ENCODE measurements around the gene RAB25. TPM values are rescaled to one million over a fixed set of nuclear protein-coding genes. Genes with fewer than 3 reads are reported as not detected.
A peak's percentile ranks its signal among the peaks of the same experiment; 100 is the strongest.

The RAB25 gene
- total RNA-seq, 1 donor from 2014 or later = 3.1 TPM

DNA sequence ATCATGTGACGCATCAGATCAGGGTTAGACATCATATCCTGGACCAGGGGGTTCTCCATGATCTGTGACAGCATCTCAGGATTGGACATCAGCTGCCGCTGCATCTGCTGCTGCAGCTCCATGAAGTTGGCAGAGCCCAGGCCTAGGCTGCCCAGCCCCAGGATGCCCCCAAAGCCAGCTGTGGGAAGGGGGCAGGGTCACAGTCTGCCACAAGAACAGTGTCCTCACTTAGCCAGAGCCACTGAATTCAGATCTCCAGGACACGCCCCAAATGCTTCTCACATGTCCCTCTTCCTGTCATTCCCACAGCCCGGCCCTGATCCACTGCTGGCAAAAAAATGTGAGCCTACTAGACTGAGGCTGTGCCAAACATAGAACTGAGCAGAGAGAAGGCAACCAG lies 10.6 kb upstream of the RAB25 start:
- H2AFZ ChIP-seq (ENCODE audit: low read depth, low read length) = no peak overlapping the region
- H3K9me3 ChIP-seq (ENCODE audit: insufficient read depth, low read depth, low read length) = no peaks in the 10 kb centered on the region
- Mint-ChIP-seq H3K4me1 (ENCODE audit: low read depth, unreplicated experiment) (peaks cover 10% of the 10 kb centered on the region), H3K27me3 (ENCODE audit: low read depth, unreplicated experiment) (no peaks in the 10 kb centered on the region), H3K27ac (ENCODE audit: unreplicated experiment) (peak overlapping the region; percentile 47), H3K4me3 (ENCODE audit: unreplicated experiment) (no peak overlapping the region), H3K9me3 (ENCODE audit: unreplicated experiment) (no peaks in the 10 kb centered on the region), H3K36me3 (ENCODE audit: low read depth, unreplicated experiment) (peaks cover 30% of the 10 kb centered on the region)
- no peak overlapping the region for H3K4me3 ChIP-seq (ENCODE audit: insufficient read depth, low read depth, low read length)
- H4K20me1 ChIP-seq (ENCODE audit: insufficient read depth, low read length) = peaks cover 27% of the 10 kb centered on the region
- no peak for DNase-seq (ENCODE audit: low read depth)
- peaks cover 2% of the 10 kb centered on the region for H3K4me1 ChIP-seq (ENCODE audit: insufficient read depth, low read length)
- no peak overlapping the region for H3K4me2 ChIP-seq (ENCODE audit: low read length)
- no peak for TF ChIP-seq EZH2 (IDR thresholded peaks at IDR 0.05; ENCODE audit: insufficient read depth, low read length)
- TF ChIP-seq, protein P1, sequence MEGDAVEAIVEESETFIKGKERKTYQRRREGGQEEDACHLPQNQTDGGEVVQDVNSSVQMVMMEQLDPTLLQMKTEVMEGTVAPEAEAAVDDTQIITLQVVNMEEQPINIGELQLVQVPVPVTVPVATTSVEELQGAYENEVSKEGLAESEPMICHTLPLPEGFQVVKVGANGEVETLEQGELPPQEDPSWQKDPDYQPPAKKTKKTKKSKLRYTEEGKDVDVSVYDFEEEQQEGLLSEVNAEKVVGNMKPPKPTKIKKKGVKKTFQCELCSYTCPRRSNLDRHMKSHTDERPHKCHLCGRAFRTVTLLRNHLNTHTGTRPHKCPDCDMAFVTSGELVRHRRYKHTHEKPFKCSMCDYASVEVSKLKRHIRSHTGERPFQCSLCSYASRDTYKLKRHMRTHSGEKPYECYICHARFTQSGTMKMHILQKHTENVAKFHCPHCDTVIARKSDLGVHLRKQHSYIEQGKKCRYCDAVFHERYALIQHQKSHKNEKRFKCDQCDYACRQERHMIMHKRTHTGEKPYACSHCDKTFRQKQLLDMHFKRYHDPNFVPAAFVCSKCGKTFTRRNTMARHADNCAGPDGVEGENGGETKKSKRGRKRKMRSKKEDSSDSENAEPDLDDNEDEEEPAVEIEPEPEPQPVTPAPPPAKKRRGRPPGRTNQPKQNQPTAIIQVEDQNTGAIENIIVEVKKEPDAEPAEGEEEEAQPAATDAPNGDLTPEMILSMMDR (IDR thresholded peaks at IDR 0.05; ENCODE audit: insufficient read depth, low read depth, low read length) = no peak
- no peak overlapping the region for H3K9ac ChIP-seq (ENCODE audit: low read length)
- H3K36me3 ChIP-seq (ENCODE audit: insufficient read depth, low read length) = peaks cover 16% of the 10 kb centered on the region
- peaks cover 27% of the 10 kb centered on the region for H3K79me2 ChIP-seq (ENCODE audit: insufficient read depth, low read length)
- no peaks in the 10 kb centered on the region for H3K27me3 ChIP-seq (ENCODE audit: insufficient read depth, low read length)
- no peak for FAIRE-seq
- H3K27ac ChIP-seq (ENCODE audit: low read depth, low read length) = no peak overlapping the region

DNA sequence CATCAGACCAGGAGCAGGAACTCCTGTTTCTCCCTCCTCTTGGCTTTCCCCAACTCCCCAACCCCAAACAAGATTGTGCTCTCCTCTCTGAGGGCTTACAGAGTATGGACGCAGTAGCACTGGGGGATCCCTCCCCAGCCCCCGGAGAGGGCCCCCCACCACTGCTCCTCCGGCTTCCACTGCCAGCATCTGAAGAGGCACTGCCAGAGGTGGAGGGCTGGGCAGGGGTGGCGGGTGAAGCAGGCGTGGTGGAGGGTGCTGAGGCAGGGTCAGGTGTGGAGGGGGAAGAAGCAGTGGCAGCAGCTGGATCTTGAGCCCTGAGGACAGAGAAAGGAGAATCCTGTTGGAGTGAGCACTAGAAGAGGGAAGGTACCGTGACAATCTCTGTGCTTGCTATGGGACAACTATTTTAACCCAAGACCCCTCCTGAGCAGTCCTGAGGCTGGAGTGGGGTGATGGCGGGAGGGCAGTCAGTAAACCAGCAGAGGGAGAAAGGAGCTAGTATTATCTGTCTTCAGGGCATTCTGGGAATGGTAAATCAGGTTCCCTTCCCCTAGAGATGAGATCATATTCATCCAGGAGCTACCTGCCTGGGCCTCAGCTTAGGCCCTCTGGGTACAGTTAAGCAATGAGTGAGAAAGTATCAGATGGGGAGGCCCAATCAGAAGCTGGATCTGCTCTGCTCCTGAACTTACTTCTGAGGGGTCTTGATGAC lies 9.8 kb upstream of the RAB25 start:
- DNase-seq (ENCODE audit: low read depth) = no peak
- Histone ChIP-seq H3K4me3 (ENCODE audit: insufficient read depth, low read depth, low read length) (no peak overlapping the region), H3K36me3 (ENCODE audit: insufficient read depth, low read length) (peaks cover 16% of the 10 kb centered on the region), H3K27me3 (ENCODE audit: insufficient read depth, low read length) (no peaks in the 10 kb centered on the region), H3K9ac (ENCODE audit: low read length) (no peak overlapping the region), H3K79me2 (ENCODE audit: insufficient read depth, low read length) (peaks cover 34% of the 10 kb centered on the region), H4K20me1 (ENCODE audit: insufficient read depth, low read length) (peaks cover 27% of the 10 kb centered on the region), H3K4me1 (ENCODE audit: insufficient read depth, low read length) (peaks cover 6% of the 10 kb centered on the region), H3K9me3 (ENCODE audit: insufficient read depth, low read depth, low read length) (no peaks in the 10 kb centered on the region), H3K27ac (ENCODE audit: low read depth, low read length) (no peak overlapping the region), H3K4me2 (ENCODE audit: low read length) (no peak overlapping the region), H2AFZ (ENCODE audit: low read depth, low read length) (no peak overlapping the region)
- peaks cover 29% of the 10 kb centered on the region for H3K36me3 Mint-ChIP-seq (ENCODE audit: low read depth, unreplicated experiment)
- no peaks in the 10 kb centered on the region for H3K9me3 Mint-ChIP-seq (ENCODE audit: unreplicated experiment)
- H3K4me1 Mint-ChIP-seq (ENCODE audit: low read depth, unreplicated experiment) = peaks cover 10% of the 10 kb centered on the region
- no peaks in the 10 kb centered on the region for H3K27me3 Mint-ChIP-seq (ENCODE audit: low read depth, unreplicated experiment)
- TF ChIP-seq, protein P1 (IDR thresholded peaks at IDR 0.05; ENCODE audit: insufficient read depth, low read depth, low read length) = no peak
- no peak for TF ChIP-seq EZH2 (IDR thresholded peaks at IDR 0.05; ENCODE audit: insufficient read depth, low read length)
- FAIRE-seq = no peak
- H3K4me3 Mint-ChIP-seq (ENCODE audit: unreplicated experiment) = peak overlapping the region; percentile 54
- peak overlapping the region; percentile 83 for H3K27ac Mint-ChIP-seq (ENCODE audit: unreplicated experiment)

Data from astrocyte (in vitro differentiated cells and primary cell).